Gastrocnemius medialis (tissue), 4 donors: ENCODE results near the gene TADA3. TPM values are rescaled to one million over a fixed set of nuclear protein-coding genes. Genes with fewer than 3 reads are reported as not detected.

Experiments
- ATAC-seq, 2 donors: fragments of 150-250 bp; one replicate each; pipeline ENCODE4 v1.9.1; 2016
- DNase-seq, 2 donors: peaks; one replicate each; pipeline ENCODE4 v3.0.0-alpha.2; 2019
- H3K27ac ChIP-seq, 4 donors: fragments of 200-600 bp; sonication (generic); 1 replicate in 1 of 4; 2 replicates in 3 of 4; pipeline ENCODE4 v1.5.1; 2016 to 2018; ENCODE audit warnings: mild to moderate bottlenecking in 2 of 4, moderate library complexity in 1 of 4
- H3K27me3 ChIP-seq, 3 donors: fragments of 200-600 bp; sonication (generic) in 2 of 3; 1 replicate in 1 of 3; 2 replicates in 2 of 3; pipeline versions ENCODE4 v1.5.1 to v1.6.0; 2016 to 2019; ENCODE audit warnings: mild to moderate bottlenecking in 1 of 3, moderate library complexity in 1 of 3
- H3K36me3 ChIP-seq, 2 donors: fragments of 200-600 bp; sonication (generic) in 1 of 2; one replicate each; pipeline ENCODE4 v1.5.1; 2017 to 2018
- H3K4me1 ChIP-seq, 2 donors: fragments of 200-600 bp; sonication (generic) in 1 of 2; one replicate each; pipeline ENCODE4 v1.5.1; 2016 to 2017; ENCODE audit warnings: mild to moderate bottlenecking in 2 of 2
- H3K4me3 ChIP-seq, 4 donors: fragments of 200-600 bp; sonication (generic) in 3 of 4; 1 replicate in 1 of 4; 2 replicates in 3 of 4; pipeline ENCODE4 v1.5.1; 2016 to 2019; ENCODE audit warnings: mild to moderate bottlenecking in 2 of 4
- H3K9me3 ChIP-seq, 3 donors: fragments of 200-600 bp; sonication (generic) in 2 of 3; 1 replicate in 1 of 3; 2 replicates in 2 of 3; pipeline ENCODE4 v1.5.1; 2016 to 2019
- CTCF ChIP-seq, 5 experiments: fragments of 450-650 bp in 3 of 5; fragments of 200-600 bp in 2 of 5; sonication (generic) in 2 of 5; IDR thresholded peaks in 4 of 5; conservative IDR thresholded peaks in 1 of 5; 1 replicate in 4 of 5; 2 replicates in 1 of 5; pipeline ENCODE4 v1.5.1; 2016 to 2019; ENCODE audit warnings: antibody characterized with exemption in 5 of 5, mild to moderate bottlenecking in 3 of 5, moderate library complexity in 3 of 5
- POLR2A ChIP-seq, 2 donors: fragments of 450-650 bp; IDR thresholded peaks; one replicate each; pipeline ENCODE4 v1.6.1; 2017; ENCODE audit warnings: antibody characterized with exemption in 2 of 2, mild to moderate bottlenecking in 2 of 2, moderate library complexity in 2 of 2
- in situ Hi-C, 4 donors: fragments of 200-750 bp; cut with MboI; loops; one replicate each; pipeline versions ENCODE4 v1.15.0 to v1.8.0; 2017; ENCODE audit warnings: low sequenced_read_pairs in 4 of 4
- intact Hi-C: fragments of 100-400 bp; cut with DNase I; formaldehyde crosslinking; loops from one replicate; pipeline ENCODE4 v1.15.1; 2023; ENCODE audit warnings: low total_unique reads
- total RNA-seq, 4 donors: library from RNA; depleted of rRNA; stranded (reverse); fragments of >200 nt; gene quantifications; one replicate each; pipeline versions ENCODE4 v1.1.0 to v1.2.3, GENCODE V29; 2016

The TADA3 gene
- total RNA-seq, 4 donors from 2014 or later: 58.1 to 83.5 (median 66.7) TPM

DNA sequence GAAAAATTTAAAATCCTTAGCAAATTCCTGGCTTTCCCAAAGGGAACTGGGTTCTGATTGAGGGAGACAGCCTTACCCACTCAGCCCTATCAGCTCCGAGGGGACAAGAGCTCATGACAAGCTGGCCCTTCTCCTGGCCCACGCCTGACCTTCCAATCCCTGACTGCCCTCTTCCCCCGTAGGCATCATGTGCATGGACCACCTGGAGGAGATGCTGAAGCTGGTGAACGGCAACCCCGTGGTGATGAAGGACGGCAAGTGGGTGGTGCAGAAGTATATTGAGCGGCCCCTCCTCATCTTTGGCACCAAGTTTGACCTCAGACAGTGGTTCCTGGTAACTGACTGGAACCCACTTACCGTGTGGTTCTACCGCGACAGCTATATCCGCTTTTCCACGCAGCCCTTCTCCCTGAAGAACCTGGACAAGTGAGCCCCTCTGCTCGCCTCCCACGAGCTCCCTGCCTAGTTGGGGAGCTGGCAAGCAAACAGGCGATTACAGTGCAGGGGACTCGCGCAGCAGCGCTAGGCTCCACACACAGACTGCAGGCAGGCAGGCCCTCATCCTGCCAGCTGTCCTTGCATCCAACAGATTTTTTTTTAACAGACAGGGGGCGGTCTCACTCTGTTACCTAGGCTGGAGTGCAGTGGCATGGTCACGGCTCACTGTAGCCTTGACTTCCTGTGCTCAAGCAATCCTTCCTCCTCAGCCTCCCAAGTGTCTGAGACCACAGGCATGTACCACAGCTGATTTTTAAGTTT lies 34.7 kb upstream of the TADA3 start:
- H3K4me1 ChIP-seq: no peaks in the 10 kb centered on the region
- intact Hi-C loops: no loop called here
- H3K9me3 ChIP-seq: no peaks in the 10 kb centered on the region
- in situ Hi-C loops: no loop called here
- H3K27me3 ChIP-seq: no peaks in the 10 kb centered on the region
- DNase-seq: no peak
- ATAC-seq: no peak
- no peak for TF ChIP-seq CTCF (IDR thresholded peaks at IDR 0.05 in 4 of 5, conservative IDR thresholded peaks at IDR 0.05 in 1 of 5)
- H3K36me3 ChIP-seq: peaks cover 0 to 21% of the 10 kb centered on the region in 2 donors
- H3K27ac ChIP-seq: no peak overlapping the region
- no peak overlapping the region for H3K4me3 ChIP-seq

GRCh38 chr3:9825451-9826040 lies 33.3 kb upstream of the TADA3 start:
- no peaks in the 10 kb centered on the region for H3K9me3 ChIP-seq
- intact Hi-C loops: no loop called here
- no peaks in the 10 kb centered on the region for H3K4me1 ChIP-seq
- H3K36me3 ChIP-seq: peaks cover 0 to 13% of the 10 kb centered on the region in 2 donors
- TF ChIP-seq POLR2A (IDR thresholded peaks at IDR 0.05) (no peak), CTCF (IDR thresholded peaks at IDR 0.05 in 4 of 5, conservative IDR thresholded peaks at IDR 0.05 in 1 of 5) (no peak)
- H3K27ac ChIP-seq: no peak overlapping the region
- H3K27me3 ChIP-seq: no peaks in the 10 kb centered on the region
- no peak overlapping the region for H3K4me3 ChIP-seq
- in situ Hi-C loops: no loop called here
- ATAC-seq: no peak
- no peak for DNase-seq

DNA sequence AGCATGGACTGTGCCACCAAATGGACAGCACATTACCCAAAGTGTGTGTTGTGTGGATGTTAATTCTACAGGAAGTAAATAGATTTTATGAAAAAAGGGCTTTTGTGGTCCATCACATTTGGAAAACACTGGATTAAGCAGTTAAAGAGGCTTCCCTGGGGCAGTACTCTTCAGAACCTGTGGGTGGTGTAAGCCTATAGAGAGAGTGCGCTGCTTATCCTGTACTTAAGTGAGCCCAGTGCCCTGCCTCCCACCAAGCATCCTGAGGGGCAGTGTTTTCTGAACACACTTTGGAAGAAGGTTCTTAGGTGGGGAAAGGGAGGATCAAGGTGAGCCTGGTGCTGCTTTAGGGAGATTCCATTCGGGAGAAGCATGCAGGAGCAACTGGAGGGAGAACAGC lies 28.7 kb upstream of the TADA3 start:
- no peak for ATAC-seq

GRCh38 chr3:9820543-9820942 lies 28.3 kb upstream of the TADA3 start:
- no peaks in the 10 kb centered on the region for H3K9me3 ChIP-seq
- no peaks in the 10 kb centered on the region for H3K27me3 ChIP-seq
- no peaks in the 10 kb centered on the region for H3K36me3 ChIP-seq
- no peak overlapping the region for H3K4me3 ChIP-seq
- intact Hi-C loops: no loop called here
- ATAC-seq (no peak), DNase-seq (no peak)
- in situ Hi-C loops: no loop called here
- peaks cover 0 to 7% of the 10 kb centered on the region in 2 donors for H3K4me1 ChIP-seq
- no peak overlapping the region for H3K27ac ChIP-seq
- TF ChIP-seq CTCF (IDR thresholded peaks at IDR 0.05 in 4 of 5, conservative IDR thresholded peaks at IDR 0.05 in 1 of 5): no peak
- TF ChIP-seq POLR2A (IDR thresholded peaks at IDR 0.05): no peak

More for the DNA sequence above, 28.7 kb upstream of the TADA3 start:
- Histone ChIP-seq H3K27ac (no peak overlapping the region), H3K4me3 (no peak overlapping the region), H3K4me1 (peaks cover 0 to 7% of the 10 kb centered on the region in 2 donors), H3K27me3 (no peaks in the 10 kb centered on the region), H3K9me3 (no peaks in the 10 kb centered on the region), H3K36me3 (no peaks in the 10 kb centered on the region)
- TF ChIP-seq POLR2A (IDR thresholded peaks at IDR 0.05) (no peak), CTCF (IDR thresholded peaks at IDR 0.05 in 4 of 5, conservative IDR thresholded peaks at IDR 0.05 in 1 of 5) (peak in 1 of 5 experiments; percentile 17)
- intact Hi-C loops: no loop called here
- in situ Hi-C loops: no loop called here
- DNase-seq: no peak
